SK-N-SH treated with all-trans-retinoic acid at 6 μM for 48 hours (cell line): ENCODE data around the gene DOK6.
"Not testable (repeated sequence)": the region's sequence is repeated elsewhere in the genome, so short reads cannot be mapped to it uniquely, and the experiment has no call there.

Source experiments
- ATAC-seq: fragments of 200-7000 bp; cut with Tn5 transposase; 3 replicates; pipeline ENCODE4 v1.9.1; 2020; ENCODE audit warnings: mild to moderate bottlenecking, moderate library complexity
- ARNTL ChIP-seq: fragments of 450-650 bp; formaldehyde crosslinking; IDR thresholded peaks from 2 replicates; pipeline ENCODE4 v1.5.0; 2020; ENCODE audit warnings: low read depth, mild to moderate bottlenecking, moderate library complexity, borderline replicate concordance
- BACH2 ChIP-seq: fragments of 250-450 bp; sonication (Bioruptor Pico); IDR thresholded peaks from 2 replicates; pipeline ENCODE4 v1.9.0; 2021; ENCODE audit warnings: mild to moderate bottlenecking, borderline replicate concordance
- CSDC2 ChIP-seq: fragments of 250-450 bp; sonication (Bioruptor Pico); IDR thresholded peaks from 2 replicates; pipeline ENCODE4 v1.5.0; 2020; ENCODE audit warnings: mild to moderate bottlenecking, moderate library complexity
- ISL1 ChIP-seq: fragments of 250-450 bp; sonication (Bioruptor Pico); IDR thresholded peaks from 2 replicates; pipeline ENCODE4 v2.1.2; 2022; ENCODE audit warnings: mild to moderate bottlenecking, moderate library complexity
- SNAI2 ChIP-seq: fragments of 250-450 bp; sonication (Bioruptor Pico); IDR thresholded peaks from 2 replicates; pipeline ENCODE4 v1.5.0; 2020; ENCODE audit warnings: mild to moderate bottlenecking, moderate library complexity
- TCF4 ChIP-seq: fragments of 250-450 bp; sonication (Bioruptor Pico); IDR thresholded peaks from 2 replicates; pipeline ENCODE4 v1.8.0; 2021; ENCODE audit warnings: mild to moderate bottlenecking, moderate library complexity, borderline replicate concordance
- TOX ChIP-seq: fragments of 250-450 bp; sonication (Bioruptor Pico); IDR thresholded peaks from 2 replicates; pipeline ENCODE4 v1.8.0; 2021; ENCODE audit warnings: mild to moderate bottlenecking, moderate library complexity, borderline replicate concordance
- ZC3H10 ChIP-seq: fragments of 250-450 bp; sonication (Bioruptor Pico); IDR thresholded peaks from 2 replicates; pipeline ENCODE4 v1.5.1; 2021; ENCODE audit warnings: mild to moderate bottlenecking, moderate library complexity
- ZFP3 ChIP-seq: fragments of 250-450 bp; sonication (Bioruptor Pico); IDR thresholded peaks from 2 replicates; pipeline ENCODE4 v1.5.0; 2020; ENCODE audit warnings: mild to moderate bottlenecking, moderate library complexity
- ZFP30 ChIP-seq: fragments of 450-650 bp; formaldehyde crosslinking; IDR thresholded peaks from 2 replicates; pipeline ENCODE4 v1.5.0; 2022; ENCODE audit warnings: mild to moderate bottlenecking, moderate library complexity
- ZNF565 ChIP-seq: fragments of 450-650 bp; formaldehyde crosslinking; conservative IDR thresholded peaks from 2 replicates; pipeline ENCODE4 v1.5.0; 2020; ENCODE audit warnings: low read depth, mild to moderate bottlenecking, moderate library complexity
- ZNF70 ChIP-seq: fragments of 450-650 bp; formaldehyde crosslinking; IDR thresholded peaks from 2 replicates; pipeline ENCODE4 v1.5.0; 2020; ENCODE audit warnings: mild to moderate bottlenecking, moderate library complexity
- ZNF8 ChIP-seq: fragments of 450-650 bp; formaldehyde crosslinking; IDR thresholded peaks from 2 replicates; pipeline ENCODE4 v1.5.0; 2020; ENCODE audit warnings: mild to moderate bottlenecking, moderate library complexity
- TF ChIP-seq, protein P1 (sequence below): fragments of 250-450 bp; sonication (Bioruptor Pico); IDR thresholded peaks from 2 replicates; pipeline ENCODE4 v1.5.0; 2020; ENCODE audit warnings: mild to moderate bottlenecking, moderate library complexity
- TF ChIP-seq, protein P2 (sequence below): fragments of 250-450 bp; sonication (Bioruptor Pico); IDR thresholded peaks from 2 replicates; pipeline ENCODE4 v1.8.0; 2020; ENCODE audit warnings: mild to moderate bottlenecking, moderate library complexity, borderline replicate concordance
- TF ChIP-seq, protein P3 (sequence below): fragments of 250-450 bp; sonication (Bioruptor Pico); IDR thresholded peaks from 2 replicates; pipeline ENCODE4 v1.5.1; 2020; ENCODE audit warnings: low read depth, mild to moderate bottlenecking, moderate library complexity
- TF ChIP-seq, protein P4 (sequence below): fragments of 250-450 bp; sonication (Bioruptor Pico); IDR thresholded peaks from 2 replicates; pipeline ENCODE4 v1.8.0; 2021; ENCODE audit warnings: low read depth, mild to moderate bottlenecking, moderate library complexity, borderline replicate concordance

DOK6 gene

DNA sequence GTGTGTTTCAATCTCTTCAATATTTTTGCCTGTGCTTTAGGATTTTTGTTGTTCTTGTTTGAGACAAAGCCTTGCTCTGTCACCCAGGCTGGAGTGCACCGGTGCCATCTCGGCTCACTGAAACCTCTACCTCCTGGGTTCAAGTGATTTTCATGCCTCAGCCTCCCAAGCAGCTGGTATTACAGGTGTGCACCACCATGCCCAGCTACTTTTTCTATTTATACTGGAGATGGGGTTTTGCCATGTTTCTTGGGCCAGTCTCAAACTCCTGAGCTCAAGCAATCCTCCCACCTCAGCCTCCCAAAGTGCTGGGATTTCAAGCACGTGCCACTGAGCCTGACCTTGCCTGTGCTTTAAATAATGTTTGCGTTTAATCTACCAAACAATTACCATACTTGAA lies 43.1 kb upstream of the DOK6 start (continued):
- TF ChIP-seq, protein P1, sequence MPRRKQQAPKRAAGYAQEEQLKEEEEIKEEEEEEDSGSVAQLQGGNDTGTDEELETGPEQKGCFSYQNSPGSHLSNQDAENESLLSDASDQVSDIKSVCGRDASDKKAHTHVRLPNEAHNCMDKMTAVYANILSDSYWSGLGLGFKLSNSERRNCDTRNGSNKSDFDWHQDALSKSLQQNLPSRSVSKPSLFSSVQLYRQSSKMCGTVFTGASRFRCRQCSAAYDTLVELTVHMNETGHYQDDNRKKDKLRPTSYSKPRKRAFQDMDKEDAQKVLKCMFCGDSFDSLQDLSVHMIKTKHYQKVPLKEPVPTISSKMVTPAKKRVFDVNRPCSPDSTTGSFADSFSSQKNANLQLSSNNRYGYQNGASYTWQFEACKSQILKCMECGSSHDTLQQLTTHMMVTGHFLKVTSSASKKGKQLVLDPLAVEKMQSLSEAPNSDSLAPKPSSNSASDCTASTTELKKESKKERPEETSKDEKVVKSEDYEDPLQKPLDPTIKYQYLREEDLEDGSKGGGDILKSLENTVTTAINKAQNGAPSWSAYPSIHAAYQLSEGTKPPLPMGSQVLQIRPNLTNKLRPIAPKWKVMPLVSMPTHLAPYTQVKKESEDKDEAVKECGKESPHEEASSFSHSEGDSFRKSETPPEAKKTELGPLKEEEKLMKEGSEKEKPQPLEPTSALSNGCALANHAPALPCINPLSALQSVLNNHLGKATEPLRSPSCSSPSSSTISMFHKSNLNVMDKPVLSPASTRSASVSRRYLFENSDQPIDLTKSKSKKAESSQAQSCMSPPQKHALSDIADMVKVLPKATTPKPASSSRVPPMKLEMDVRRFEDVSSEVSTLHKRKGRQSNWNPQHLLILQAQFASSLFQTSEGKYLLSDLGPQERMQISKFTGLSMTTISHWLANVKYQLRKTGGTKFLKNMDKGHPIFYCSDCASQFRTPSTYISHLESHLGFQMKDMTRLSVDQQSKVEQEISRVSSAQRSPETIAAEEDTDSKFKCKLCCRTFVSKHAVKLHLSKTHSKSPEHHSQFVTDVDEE (CRISPR knock-in tag): no peak
- TF ChIP-seq ISL1 (no peak), ZFP30 (CRISPR knock-in tag) (no peak), ZC3H10 (no peak), ZFP3 (CRISPR knock-in tag) (no peak), TCF4 (CRISPR knock-in tag) (no peak)

DNA sequence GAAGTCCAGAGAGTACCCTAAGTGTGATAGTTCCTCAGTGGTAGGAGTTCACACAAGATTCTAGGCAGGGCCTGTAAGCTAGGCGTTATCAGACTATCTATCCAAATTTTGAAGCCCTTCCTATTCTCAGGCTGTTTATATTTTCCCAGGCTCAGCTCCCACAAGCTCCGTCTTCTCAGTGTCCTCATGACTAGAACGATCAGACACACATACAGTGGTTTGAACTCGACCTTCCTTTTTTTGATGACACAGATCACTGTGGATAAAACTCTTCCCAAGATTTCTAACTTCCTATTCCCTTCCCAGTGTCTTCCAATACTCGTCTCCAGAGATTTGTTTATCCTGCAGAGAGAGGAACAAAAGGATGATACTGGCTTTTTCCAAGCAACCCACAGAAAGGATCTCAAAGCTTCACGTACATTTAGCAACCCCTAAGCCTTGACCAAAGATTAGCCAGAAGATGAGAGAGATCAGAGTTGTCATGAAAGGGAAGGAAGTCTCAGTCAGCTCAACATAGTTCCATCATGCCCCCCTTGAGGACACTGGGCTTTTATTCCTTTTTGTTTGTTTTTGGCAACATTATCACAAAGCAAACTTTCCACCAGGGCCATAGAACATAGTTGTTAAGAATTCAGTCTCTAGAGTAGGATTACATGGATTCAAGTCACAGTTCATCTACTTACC lies 42.3 kb upstream of the DOK6 start:
- no peak for ATAC-seq
- TF ChIP-seq ISL1 (no peak), ZNF565 (CRISPR knock-in tag) (no peak), ZNF8 (CRISPR knock-in tag) (no peak), ZNF70 (CRISPR knock-in tag) (no peak), TCF4 (CRISPR knock-in tag) (no peak), ZC3H10 (no peak), ZFP30 (CRISPR knock-in tag) (no peak), BACH2 (CRISPR knock-in tag) (no peak), TOX (CRISPR knock-in tag) (no peak)
- TF ChIP-seq, protein P2, sequence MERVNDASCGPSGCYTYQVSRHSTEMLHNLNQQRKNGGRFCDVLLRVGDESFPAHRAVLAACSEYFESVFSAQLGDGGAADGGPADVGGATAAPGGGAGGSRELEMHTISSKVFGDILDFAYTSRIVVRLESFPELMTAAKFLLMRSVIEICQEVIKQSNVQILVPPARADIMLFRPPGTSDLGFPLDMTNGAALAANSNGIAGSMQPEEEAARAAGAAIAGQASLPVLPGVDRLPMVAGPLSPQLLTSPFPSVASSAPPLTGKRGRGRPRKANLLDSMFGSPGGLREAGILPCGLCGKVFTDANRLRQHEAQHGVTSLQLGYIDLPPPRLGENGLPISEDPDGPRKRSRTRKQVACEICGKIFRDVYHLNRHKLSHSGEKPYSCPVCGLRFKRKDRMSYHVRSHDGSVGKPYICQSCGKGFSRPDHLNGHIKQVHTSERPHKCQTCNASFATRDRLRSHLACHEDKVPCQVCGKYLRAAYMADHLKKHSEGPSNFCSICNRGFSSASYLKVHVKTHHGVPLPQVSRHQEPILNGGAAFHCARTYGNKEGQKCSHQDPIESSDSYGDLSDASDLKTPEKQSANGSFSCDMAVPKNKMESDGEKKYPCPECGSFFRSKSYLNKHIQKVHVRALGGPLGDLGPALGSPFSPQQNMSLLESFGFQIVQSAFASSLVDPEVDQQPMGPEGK (CRISPR knock-in tag): no peak
- TF ChIP-seq, protein P3, sequence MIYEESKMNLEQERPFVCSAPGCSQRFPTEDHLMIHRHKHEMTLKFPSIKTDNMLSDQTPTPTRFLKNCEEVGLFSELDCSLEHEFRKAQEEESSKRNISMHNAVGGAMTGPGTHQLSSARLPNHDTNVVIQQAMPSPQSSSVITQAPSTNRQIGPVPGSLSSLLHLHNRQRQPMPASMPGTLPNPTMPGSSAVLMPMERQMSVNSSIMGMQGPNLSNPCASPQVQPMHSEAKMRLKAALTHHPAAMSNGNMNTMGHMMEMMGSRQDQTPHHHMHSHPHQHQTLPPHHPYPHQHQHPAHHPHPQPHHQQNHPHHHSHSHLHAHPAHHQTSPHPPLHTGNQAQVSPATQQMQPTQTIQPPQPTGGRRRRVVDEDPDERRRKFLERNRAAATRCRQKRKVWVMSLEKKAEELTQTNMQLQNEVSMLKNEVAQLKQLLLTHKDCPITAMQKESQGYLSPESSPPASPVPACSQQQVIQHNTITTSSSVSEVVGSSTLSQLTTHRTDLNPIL: no peak

DNA sequence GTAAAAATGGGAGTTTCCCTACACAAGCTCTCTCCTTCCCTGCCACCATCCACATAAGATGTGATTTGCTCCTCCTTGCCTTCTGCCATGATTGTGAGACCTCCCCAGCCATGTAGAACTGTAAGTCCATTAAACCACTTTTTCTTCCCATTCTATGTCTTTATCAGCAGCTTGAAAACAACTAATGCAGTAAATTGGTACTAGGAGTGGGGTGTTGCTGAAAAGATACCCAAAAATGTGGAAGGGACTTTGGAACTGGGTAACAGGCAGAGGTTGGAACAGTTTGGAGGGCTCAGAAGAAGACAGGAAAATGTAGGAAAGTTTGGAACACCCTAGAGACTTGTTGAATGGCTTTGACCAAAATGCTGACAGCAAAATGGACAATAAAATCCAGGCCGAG lies 40.9 kb upstream of the DOK6 start:
- ATAC-seq: not testable (repeated sequence)

DNA sequence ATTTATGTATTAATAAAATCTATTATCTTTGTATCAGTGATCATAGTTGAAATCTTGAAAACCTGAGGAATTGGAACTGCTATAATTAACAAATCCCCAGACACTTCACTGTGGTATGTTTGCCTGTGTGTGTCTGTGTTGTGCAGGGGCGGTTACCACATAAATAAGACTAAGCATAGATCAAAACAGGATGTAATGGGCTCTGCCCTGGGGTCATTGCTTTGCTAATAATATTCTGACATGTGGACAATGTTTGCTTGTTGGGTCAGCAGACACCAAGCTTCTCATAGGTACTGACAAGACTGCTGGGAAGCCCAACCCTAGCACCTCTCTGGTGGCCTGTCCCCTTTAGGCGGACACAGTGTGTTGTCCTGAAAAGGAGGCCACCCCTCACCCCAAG lies 35.8 kb upstream of the DOK6 start:
- no peak for ATAC-seq

DNA sequence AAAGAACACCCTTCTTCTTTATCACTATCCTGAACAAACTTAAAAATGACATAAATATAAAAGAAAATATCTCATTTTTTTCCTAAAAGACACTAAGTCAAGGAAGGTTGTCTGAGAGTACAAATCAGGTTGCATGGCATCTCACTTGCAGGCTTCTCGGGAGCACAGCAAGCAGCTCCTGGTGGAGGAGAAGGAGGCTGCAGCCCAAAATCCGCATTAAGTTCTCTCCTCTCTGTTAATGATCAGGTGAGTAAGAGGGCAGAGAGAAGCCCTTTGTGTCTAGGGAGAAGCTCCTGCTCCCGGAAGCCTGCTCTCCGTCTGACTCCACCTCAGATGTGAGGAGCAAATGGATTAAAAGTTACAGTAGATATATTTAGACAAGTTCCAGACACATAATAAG lies 35.0 kb upstream of the DOK6 start:
- ATAC-seq: no peak
- TF ChIP-seq ZNF70 (CRISPR knock-in tag) (no peak), ZFP30 (CRISPR knock-in tag) (no peak), TOX (CRISPR knock-in tag) (no peak), CSDC2 (CRISPR knock-in tag) (no peak), SNAI2 (no peak), ISL1 (no peak), ARNTL (CRISPR knock-in tag) (no peak), ZNF8 (CRISPR knock-in tag) (no peak)
- TF ChIP-seq, protein P2 (CRISPR knock-in tag): no peak
- TF ChIP-seq, protein P1 (CRISPR knock-in tag): no peak
- TF ChIP-seq, protein P3: no peak

More for the DNA sequence above, 35.8 kb upstream of the DOK6 start:
- TF ChIP-seq, protein P4, sequence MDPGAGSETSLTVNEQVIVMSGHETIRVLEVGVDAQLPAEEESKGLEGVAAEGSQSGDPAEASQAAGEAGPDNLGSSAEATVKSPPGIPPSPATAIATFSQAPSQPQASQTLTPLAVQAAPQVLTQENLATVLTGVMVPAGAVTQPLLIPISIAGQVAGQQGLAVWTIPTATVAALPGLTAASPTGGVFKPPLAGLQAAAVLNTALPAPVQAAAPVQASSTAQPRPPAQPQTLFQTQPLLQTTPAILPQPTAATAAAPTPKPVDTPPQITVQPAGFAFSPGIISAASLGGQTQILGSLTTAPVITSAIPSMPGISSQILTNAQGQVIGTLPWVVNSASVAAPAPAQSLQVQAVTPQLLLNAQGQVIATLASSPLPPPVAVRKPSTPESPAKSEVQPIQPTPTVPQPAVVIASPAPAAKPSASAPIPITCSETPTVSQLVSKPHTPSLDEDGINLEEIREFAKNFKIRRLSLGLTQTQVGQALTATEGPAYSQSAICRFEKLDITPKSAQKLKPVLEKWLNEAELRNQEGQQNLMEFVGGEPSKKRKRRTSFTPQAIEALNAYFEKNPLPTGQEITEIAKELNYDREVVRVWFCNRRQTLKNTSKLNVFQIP (CRISPR knock-in tag): no peak
